ENCODE measurements around the gene SSMEM1.
"Not testable (repeated sequence)": the region's sequence is repeated elsewhere in the genome, so short reads cannot be mapped to it uniquely, and the experiment has no call there.

SSMEM1 gene, protein sequence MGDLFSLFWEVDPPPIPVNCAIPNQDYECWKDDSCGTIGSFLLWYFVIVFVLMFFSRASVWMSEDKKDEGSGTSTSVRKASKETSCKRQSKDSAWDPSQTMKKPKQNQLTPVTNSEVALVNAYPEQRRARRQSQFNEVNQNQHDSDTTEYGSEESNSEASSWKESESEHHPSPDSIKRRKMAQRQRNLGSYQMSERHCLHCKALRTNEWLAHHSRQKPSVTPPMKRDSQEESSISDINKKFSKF

DNA sequence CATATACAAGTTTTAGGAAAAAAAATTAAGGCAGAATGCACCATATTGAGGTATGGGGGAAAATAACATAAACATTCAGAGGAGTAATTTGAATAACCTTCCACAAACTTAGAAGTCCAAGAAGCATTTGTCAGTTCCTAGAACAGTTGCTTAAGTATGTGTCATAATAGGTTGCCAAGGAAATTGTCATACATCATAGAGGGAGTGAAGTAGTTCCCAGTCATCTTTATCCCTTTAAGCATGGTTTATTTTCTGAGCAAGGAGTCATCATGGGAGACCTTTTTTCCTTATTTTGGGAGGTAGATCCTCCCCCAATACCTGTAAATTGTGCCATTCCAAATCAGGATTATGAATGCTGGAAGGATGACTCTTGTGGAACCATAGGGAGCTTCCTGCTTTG, at the start of gene SSMEM1:
SSMEM1 (plus strand) TSS at position 219 of the 400 bp plus-strand sequence; CDS start at position 270, 51 bp downstream.
- no peak for DNase-seq

GRCh38 chr7:130160023-130160422, 47.6 kb upstream of the SSMEM1 start:
- DNase-seq, result no peak

GRCh38 chr7:130160455-130160854, 47.2 kb upstream of the SSMEM1 start:
- no peak for DNase-seq

DNA sequence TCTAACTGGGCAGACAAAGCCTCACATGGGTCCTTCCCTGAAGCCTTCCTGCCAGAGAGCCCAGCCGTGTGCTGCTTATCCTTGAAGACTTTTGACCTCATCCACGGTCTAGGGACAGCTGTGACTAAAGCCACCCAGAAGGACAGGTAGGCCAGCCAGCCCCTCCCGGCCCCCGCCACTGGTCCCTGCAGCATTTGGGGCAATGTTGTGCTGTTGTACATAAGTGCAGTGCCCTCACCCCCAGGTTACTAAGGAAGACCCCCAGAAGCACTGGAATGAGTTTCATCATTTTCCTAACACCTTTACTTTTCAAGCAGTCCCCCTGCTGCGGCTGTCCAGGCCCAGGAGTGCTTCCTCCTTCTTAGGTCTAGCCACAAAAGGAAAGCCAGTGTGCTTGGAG, 45.5 kb upstream of the SSMEM1 start:
- DNase-seq, result no peak

- DNase-seq, result no peak
Observed at GRCh38 chr7:130174237-130174959, 33.3 kb upstream of the SSMEM1 start.

GRCh38 chr7:130178251-130178650, 29.4 kb upstream of the SSMEM1 start:
- no peak for DNase-seq

DNA sequence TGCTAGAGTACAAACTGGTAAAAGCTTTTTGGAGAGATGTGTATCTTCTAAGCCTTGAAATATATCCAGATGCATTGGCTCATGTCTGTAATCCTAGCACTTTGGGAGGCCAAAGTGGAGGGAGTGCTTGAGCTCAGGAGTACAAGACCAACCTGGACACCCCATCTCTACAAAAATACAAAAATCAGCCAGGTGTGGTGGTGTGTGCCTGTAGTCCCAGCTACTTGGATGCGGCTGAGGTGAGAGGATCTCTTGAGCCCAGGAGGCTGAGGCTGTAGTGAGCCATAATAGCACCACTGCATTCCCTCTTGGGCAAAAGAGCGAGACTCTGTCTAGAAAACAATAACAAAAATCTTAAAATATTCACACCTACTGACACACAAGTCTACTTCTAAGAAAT, 28.0 kb upstream of the SSMEM1 start:
- DNase-seq, result no peak

GRCh38 chr7:130180571-130181262, 26.9 kb upstream of the SSMEM1 start:
- DNase-seq, result no peak

- no peak for DNase-seq
Observed at GRCh38 chr7:130181263-130181605, 26.4 kb upstream of the SSMEM1 start.

GRCh38 chr7:130182990-130183389, 24.7 kb upstream of the SSMEM1 start:
- DNase-seq, result no peak

- not testable (repeated sequence) for DNase-seq
Observed at GRCh38 chr7:130184349-130184748, 23.3 kb upstream of the SSMEM1 start.

- no peak for DNase-seq
Observed at GRCh38 chr7:130187360-130187759, 20.3 kb upstream of the SSMEM1 start.

- no peak for DNase-seq
Observed at GRCh38 chr7:130189343-130189742, 18.3 kb upstream of the SSMEM1 start.

GRCh38 chr7:130191791-130192190, 15.9 kb upstream of the SSMEM1 start:
- DNase-seq, result no peak

DNA sequence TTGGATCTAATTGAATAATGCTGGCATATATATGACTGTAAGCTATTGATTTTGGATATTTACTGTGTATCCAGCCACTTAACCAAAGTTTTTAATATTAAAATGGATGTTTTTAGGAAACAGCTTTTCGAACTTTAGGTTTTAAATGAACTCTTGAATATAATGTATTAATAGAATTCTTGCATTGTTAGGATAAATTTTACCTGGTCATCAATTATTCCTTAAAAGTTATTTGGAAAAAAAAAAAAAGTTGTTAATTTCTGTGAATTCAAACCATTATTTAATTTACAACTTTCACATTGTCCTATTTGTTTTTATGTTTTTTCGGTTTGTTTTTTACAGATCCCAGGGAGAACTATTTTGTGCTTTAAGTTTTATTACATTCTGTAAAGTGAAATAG, 12.3 kb upstream of the SSMEM1 start:
- DNase-seq, result no peak

GRCh38 chr7:130196476-130196875, 11.2 kb upstream of the SSMEM1 start:
- DNase-seq, result no peak

GRCh38 chr7:130197094-130197493, 10.6 kb upstream of the SSMEM1 start:
- no peak for DNase-seq

- no peak for DNase-seq
Observed at GRCh38 chr7:130201796-130202195, 5.9 kb upstream of the SSMEM1 start.

- DNase-seq, result peak; percentile 80
Observed at GRCh38 chr7:130205084-130205947, 2.3 kb upstream of the SSMEM1 start, which contains the start of gene TMEM209. Gene TMEM209 (minus strand): TSS chr7:130205406. CDS start chr7:130205375, 31 bp downstream.

DNA sequence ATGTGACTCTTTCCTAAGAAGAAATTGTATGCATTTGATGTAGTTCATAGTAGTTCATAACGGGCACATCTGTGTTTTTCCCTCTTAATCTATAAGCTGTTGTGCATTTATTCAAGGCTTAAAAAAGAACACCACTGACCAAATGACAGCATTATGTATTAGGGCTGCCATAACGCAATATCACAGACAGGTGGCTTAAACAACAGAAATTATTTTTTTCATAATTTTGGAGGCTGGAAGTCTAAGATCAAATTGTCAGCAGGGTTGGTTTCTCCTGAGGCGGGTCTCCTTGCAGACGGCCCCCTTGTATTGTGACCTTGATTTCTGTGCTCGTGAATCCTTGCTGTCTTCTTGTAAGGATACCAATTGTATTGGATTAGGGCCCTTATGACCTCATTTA, 627 bp upstream of the SSMEM1 start:
- DNase-seq, result no peak

DNA sequence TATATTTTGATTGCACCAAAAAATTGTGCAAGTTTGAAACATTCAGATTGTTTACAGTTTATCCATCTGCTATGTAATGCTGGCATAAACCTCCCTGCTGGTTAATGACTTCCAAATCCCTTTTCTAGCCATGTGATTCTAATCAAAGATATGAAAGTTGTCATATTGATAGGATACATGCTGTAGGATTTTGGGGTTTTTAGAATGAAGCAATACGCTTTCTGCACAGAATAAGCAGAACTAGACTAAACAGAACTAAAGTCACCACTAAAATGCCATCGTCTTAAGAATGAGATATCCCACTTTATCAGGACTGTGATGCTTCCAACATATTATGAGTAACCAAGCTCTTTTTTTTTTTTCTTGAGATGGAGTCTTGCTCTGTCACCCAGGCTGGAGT, 856 bp downstream of the SSMEM1 start:
- no peak for DNase-seq

- no peak for DNase-seq
Observed at GRCh38 chr7:130210181-130210935, 2.7 kb downstream of the SSMEM1 start.
